ENCODE data around the gene C1orf122. TPM values are rescaled to one million over a fixed set of nuclear protein-coding genes. Genes with fewer than 3 reads are reported as not detected.
A peak's percentile ranks its signal among the peaks of the same experiment; 100 is the strongest.

C1orf122 gene
- total and polyA plus RNA-seq, 2 of the 13 experiments (the other 11 are each of a cell fraction or from before 2014, with no cell fraction given), result 18.7 to 40.6 TPM

- TF ChIP-seq UBTF (CRISPR knock-in tag; IDR thresholded peaks at IDR 0.05), result 0 out of 2 replicates have a peak, but pooled peaks have one; percentile 35
- TF ChIP-seq XRCC5 (optimal IDR thresholded peaks at IDR 0.05; ENCODE audit: low read length), result no peak
- TF ChIP-seq KDM4B (CRISPR knock-in tag; IDR thresholded peaks at IDR 0.05), result peak; percentile 100
- TF ChIP-seq, protein P1, sequence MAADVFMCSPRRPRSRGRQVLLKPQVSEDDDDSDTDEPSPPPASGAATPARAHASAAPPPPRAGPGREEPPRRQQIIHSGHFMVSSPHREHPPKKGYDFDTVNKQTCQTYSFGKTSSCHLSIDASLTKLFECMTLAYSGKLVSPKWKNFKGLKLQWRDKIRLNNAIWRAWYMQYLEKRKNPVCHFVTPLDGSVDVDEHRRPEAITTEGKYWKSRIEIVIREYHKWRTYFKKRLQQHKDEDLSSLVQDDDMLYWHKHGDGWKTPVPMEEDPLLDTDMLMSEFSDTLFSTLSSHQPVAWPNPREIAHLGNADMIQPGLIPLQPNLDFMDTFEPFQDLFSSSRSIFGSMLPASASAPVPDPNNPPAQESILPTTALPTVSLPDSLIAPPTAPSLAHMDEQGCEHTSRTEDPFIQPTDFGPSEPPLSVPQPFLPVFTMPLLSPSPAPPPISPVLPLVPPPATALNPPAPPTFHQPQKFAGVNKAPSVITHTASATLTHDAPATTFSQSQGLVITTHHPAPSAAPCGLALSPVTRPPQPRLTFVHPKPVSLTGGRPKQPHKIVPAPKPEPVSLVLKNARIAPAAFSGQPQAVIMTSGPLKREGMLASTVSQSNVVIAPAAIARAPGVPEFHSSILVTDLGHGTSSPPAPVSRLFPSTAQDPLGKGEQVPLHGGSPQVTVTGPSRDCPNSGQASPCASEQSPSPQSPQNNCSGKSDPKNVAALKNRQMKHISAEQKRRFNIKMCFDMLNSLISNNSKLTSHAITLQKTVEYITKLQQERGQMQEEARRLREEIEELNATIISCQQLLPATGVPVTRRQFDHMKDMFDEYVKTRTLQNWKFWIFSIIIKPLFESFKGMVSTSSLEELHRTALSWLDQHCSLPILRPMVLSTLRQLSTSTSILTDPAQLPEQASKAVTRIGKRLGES (CRISPR knock-in tag; IDR thresholded peaks at IDR 0.05; ENCODE audit: borderline replicate concordance), result peak; percentile 98
- TF ChIP-seq, protein P2, sequence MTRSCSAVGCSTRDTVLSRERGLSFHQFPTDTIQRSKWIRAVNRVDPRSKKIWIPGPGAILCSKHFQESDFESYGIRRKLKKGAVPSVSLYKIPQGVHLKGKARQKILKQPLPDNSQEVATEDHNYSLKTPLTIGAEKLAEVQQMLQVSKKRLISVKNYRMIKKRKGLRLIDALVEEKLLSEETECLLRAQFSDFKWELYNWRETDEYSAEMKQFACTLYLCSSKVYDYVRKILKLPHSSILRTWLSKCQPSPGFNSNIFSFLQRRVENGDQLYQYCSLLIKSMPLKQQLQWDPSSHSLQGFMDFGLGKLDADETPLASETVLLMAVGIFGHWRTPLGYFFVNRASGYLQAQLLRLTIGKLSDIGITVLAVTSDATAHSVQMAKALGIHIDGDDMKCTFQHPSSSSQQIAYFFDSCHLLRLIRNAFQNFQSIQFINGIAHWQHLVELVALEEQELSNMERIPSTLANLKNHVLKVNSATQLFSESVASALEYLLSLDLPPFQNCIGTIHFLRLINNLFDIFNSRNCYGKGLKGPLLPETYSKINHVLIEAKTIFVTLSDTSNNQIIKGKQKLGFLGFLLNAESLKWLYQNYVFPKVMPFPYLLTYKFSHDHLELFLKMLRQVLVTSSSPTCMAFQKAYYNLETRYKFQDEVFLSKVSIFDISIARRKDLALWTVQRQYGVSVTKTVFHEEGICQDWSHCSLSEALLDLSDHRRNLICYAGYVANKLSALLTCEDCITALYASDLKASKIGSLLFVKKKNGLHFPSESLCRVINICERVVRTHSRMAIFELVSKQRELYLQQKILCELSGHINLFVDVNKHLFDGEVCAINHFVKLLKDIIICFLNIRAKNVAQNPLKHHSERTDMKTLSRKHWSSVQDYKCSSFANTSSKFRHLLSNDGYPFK (CRISPR knock-in tag; IDR thresholded peaks at IDR 0.05; ENCODE audit: borderline replicate concordance), result peak; percentile 77; the same call in 1 of the 2 replicates
- TF ChIP-seq SAFB2 (CRISPR knock-in tag; IDR thresholded peaks at IDR 0.05; ENCODE audit: borderline replicate concordance, low read depth), result peak; percentile 94
- TF ChIP-seq, protein P3, sequence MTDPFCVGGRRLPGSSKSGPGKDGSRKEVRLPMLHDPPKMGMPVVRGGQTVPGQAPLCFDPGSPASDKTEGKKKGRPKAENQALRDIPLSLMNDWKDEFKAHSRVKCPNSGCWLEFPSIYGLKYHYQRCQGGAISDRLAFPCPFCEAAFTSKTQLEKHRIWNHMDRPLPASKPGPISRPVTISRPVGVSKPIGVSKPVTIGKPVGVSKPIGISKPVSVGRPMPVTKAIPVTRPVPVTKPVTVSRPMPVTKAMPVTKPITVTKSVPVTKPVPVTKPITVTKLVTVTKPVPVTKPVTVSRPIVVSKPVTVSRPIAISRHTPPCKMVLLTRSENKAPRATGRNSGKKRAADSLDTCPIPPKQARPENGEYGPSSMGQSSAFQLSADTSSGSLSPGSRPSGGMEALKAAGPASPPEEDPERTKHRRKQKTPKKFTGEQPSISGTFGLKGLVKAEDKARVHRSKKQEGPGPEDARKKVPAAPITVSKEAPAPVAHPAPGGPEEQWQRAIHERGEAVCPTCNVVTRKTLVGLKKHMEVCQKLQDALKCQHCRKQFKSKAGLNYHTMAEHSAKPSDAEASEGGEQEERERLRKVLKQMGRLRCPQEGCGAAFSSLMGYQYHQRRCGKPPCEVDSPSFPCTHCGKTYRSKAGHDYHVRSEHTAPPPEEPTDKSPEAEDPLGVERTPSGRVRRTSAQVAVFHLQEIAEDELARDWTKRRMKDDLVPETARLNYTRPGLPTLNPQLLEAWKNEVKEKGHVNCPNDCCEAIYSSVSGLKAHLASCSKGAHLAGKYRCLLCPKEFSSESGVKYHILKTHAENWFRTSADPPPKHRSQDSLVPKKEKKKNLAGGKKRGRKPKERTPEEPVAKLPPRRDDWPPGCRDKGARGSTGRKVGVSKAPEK (CRISPR knock-in tag; IDR thresholded peaks at IDR 0.05; ENCODE audit: borderline replicate concordance), result no peak
- TF ChIP-seq ZNF781 (CRISPR knock-in tag; IDR thresholded peaks at IDR 0.05; ENCODE audit: borderline replicate concordance, not compliant biosample characterization), result peak; percentile 100
- peak; percentile 97 for TF ChIP-seq ZBTB7A (CRISPR knock-in tag; IDR thresholded peaks at IDR 0.05)
- TF ChIP-seq SIX4 (CRISPR knock-in tag; IDR thresholded peaks at IDR 0.05), result peak; percentile 97
- TF ChIP-seq HNF4A (CRISPR knock-in tag; IDR thresholded peaks at IDR 0.05), result no peak
- peak; percentile 99 for TF ChIP-seq GPN1 (CRISPR knock-in tag; IDR thresholded peaks at IDR 0.05; ENCODE audit: borderline replicate concordance)
- TF ChIP-seq ZNF674 (CRISPR knock-in tag; IDR thresholded peaks at IDR 0.05; ENCODE audit: low read depth), result peak; percentile 99; the same call in 1 of the 2 replicates
- TF ChIP-seq USF2 (IDR thresholded peaks at IDR 0.05; ENCODE audit: low read depth, low read length), result no peak
- TF ChIP-seq USF2 (CRISPR knock-in tag; IDR thresholded peaks at IDR 0.05; ENCODE audit: borderline replicate concordance), result 0 out of 2 replicates have a peak, but pooled peaks have one; percentile 34
- TF ChIP-seq ZNF567 (CRISPR knock-in tag; IDR thresholded peaks at IDR 0.05; ENCODE audit: borderline replicate concordance), result no peak
These were observed 43.2 kb upstream of the C1orf122 start (continued) for GRCh38 chr1:37764414-37764825.
